CD14-positive monocyte (primary cell): Measurements from ENCODE around the gene VSTM2B. TPM values are rescaled to one million over a fixed set of nuclear protein-coding genes. Genes with fewer than 3 reads are reported as not detected.

Experiments used
- DNase-seq, 3 donors: peaks; one replicate each; pipeline ENCODE4 v3.0.0-alpha.2; 2011 to 2022
- H2AFZ ChIP-seq: 2 replicates; pipeline ENCODE4 v1.6.0; 2012; ENCODE audit warnings: mild to moderate bottlenecking, low read depth, low read length, inconsistent platforms; ENCODE audit not compliant: insufficient read depth, poor library complexity, severe bottlenecking
- H3K27ac ChIP-seq, 2 donors: 1 replicate in 1 of 2; 2 replicates in 1 of 2; pipeline ENCODE4 v1.5.1; 2012 to 2013; ENCODE audit warnings: low read length in 2 of 2, control low read depth in 1 of 2, inconsistent platforms in 1 of 2, low read depth in 1 of 2, mild to moderate bottlenecking in 1 of 2
- H3K27me3 ChIP-seq, 2 donors: one replicate each; pipeline versions ENCODE4 v1.6.0 to v1.6.1; 2011 to 2013; ENCODE audit warnings: low read length in 2 of 2; ENCODE audit not compliant: control insufficient read depth in 2 of 2, insufficient read depth in 2 of 2
- H3K36me3 ChIP-seq, 2 donors: replicated peaks in 1 of 2; 1 replicate in 1 of 2; 2 replicates in 1 of 2; pipeline versions ENCODE4 v1.5.1 to v1.6.1; 2012 to 2013; ENCODE audit warnings: low read length in 2 of 2, control low read depth in 1 of 2, inconsistent platforms in 1 of 2, mild to moderate bottlenecking in 1 of 2; ENCODE audit not compliant: insufficient read depth in 2 of 2, control insufficient read depth in 1 of 2
- H3K4me1 ChIP-seq, 2 donors: 1 replicate in 1 of 2; 2 replicates in 1 of 2; pipeline versions ENCODE4 v1.5.1 to v1.6.1; 2012 to 2013; ENCODE audit warnings: low read length in 2 of 2, control low read depth in 1 of 2, inconsistent platforms in 1 of 2, mild to moderate bottlenecking in 1 of 2, moderate library complexity in 1 of 2; ENCODE audit not compliant: insufficient read depth in 2 of 2, control insufficient read depth in 1 of 2
- H3K4me2 ChIP-seq: replicated peaks from 2 replicates; pipeline ENCODE3; 2012; ENCODE audit warnings: low read length, moderate library complexity, mild to moderate bottlenecking; ENCODE audit not compliant: poor library complexity, severe bottlenecking; ENCODE audit errors: extremely low read depth
- H3K4me3 ChIP-seq, 3 experiments: fragments of 200-600 bp in 1 of 3; sonication (generic) in 1 of 3; replicated peaks in 1 of 3; 1 replicate in 2 of 3; 2 replicates in 1 of 3; pipeline ENCODE4 v1.5.1; 2011 to 2013; ENCODE audit warnings: low read length in 3 of 3, mild to moderate bottlenecking in 3 of 3, control low read depth in 2 of 3, low read depth in 2 of 3, inconsistent platforms in 1 of 3, moderate library complexity in 1 of 3
- H3K79me2 ChIP-seq: 2 replicates; pipeline ENCODE4 v1.6.0; 2012; ENCODE audit warnings: mild to moderate bottlenecking, control low read depth, inconsistent platforms, low read length, moderate library complexity; ENCODE audit not compliant: insufficient read depth
- H3K9ac ChIP-seq: 2 replicates; pipeline ENCODE4 v1.6.0; 2017; ENCODE audit warnings: low read length, mild to moderate bottlenecking; ENCODE audit not compliant: insufficient read depth, poor library complexity, severe bottlenecking
- H3K9me3 ChIP-seq, 2 donors: replicated peaks in 1 of 2; 1 replicate in 1 of 2; 2 replicates in 1 of 2; pipeline versions ENCODE4 v1.5.1 to v1.6.1; 2012 to 2013; ENCODE audit warnings: low read length in 2 of 2, control low read depth in 1 of 2; ENCODE audit not compliant: control insufficient read depth in 1 of 2, insufficient read depth in 1 of 2
- H4K20me1 ChIP-seq: 2 replicates; pipeline ENCODE4 v1.6.0; 2012; ENCODE audit warnings: mild to moderate bottlenecking, low read length, control low read depth, moderate library complexity; ENCODE audit not compliant: insufficient read depth
- H3K27ac Mint-ChIP-seq, 7 donors: one replicate each; pipeline ENCODE4 v1.8.0; 2020; ENCODE audit warnings: mild to moderate bottlenecking in 7 of 7, mixed read lengths in 7 of 7, moderate library complexity in 6 of 7, inconsistent platforms in 2 of 7
- H3K27me3 Mint-ChIP-seq, 3 donors: one replicate each; pipeline ENCODE4 v1.8.0; 2021 to 2022; ENCODE audit warnings: low read depth in 3 of 3, mild to moderate bottlenecking in 3 of 3, mixed read lengths in 3 of 3, moderate library complexity in 3 of 3, inconsistent platforms in 1 of 3
- H3K36me3 Mint-ChIP-seq, 2 donors: one replicate each; pipeline ENCODE4 v1.8.0; 2020; ENCODE audit warnings: mixed read lengths in 2 of 2, inconsistent platforms in 1 of 2, mild to moderate bottlenecking in 1 of 2
- H3K4me1 Mint-ChIP-seq: one replicate; pipeline ENCODE4 v1.8.0; 2020; ENCODE audit warnings: mild to moderate bottlenecking, mixed read lengths
- H3K4me3 Mint-ChIP-seq, 2 donors: one replicate each; pipeline ENCODE4 v1.8.0; 2020; ENCODE audit warnings: mild to moderate bottlenecking in 2 of 2, mixed read lengths in 2 of 2, moderate library complexity in 1 of 2
- H3K9me3 Mint-ChIP-seq, 7 donors: one replicate each; pipeline ENCODE4 v1.8.0; 2020 to 2022; ENCODE audit warnings: mixed read lengths in 7 of 7, mild to moderate bottlenecking in 6 of 7, moderate library complexity in 6 of 7, inconsistent platforms in 2 of 7
- CTCF ChIP-seq: fragments of 200-600 bp; IDR thresholded peaks from one replicate; pipeline ENCODE4 v1.8.0; 2022; ENCODE audit warnings: antibody characterized with exemption, mild to moderate bottlenecking
- WGBS: methylation state at CpG from one replicate; pipeline ENCODE4 v1.1.5; 2013; ENCODE audit warnings: missing lambda C conversion rate; ENCODE audit not compliant: insufficient coverage; 5-methylcytosine and 5-hydroxymethylcytosine counted together
- intact Hi-C, 2 donors: fragments of 100-400 bp; cut with micrococcal nuclease; formaldehyde crosslinking; loops; one replicate each; pipeline versions ENCODE4 v1.15.0 to v1.15.1; 2023
- polyA plus RNA-seq, 3 donors: library from polyadenylated mRNA; depleted of rRNA in 1 of 3; unstranded in 2 of 3; stranded (reverse) in 1 of 3; fragments of 300-500 nt in 2 of 3; fragments of >200 nt in 1 of 3; fragmentation: Illumina TruSeq in 2 of 3; gene quantifications; 1 replicate in 2 of 3; 2 replicates in 1 of 3; pipeline ENCODE4 v1.2.3, GENCODE V29; 2012 to 2021

VSTM2B gene
- polyA plus RNA-seq, 3 donors, result not detected

GRCh38 chr19:29614046-29614445 lies 88.3 kb downstream of the VSTM2B start:
- Mint-ChIP-seq H3K27me3 (peaks cover 2 to 4% (median 3%) of the 10 kb centered on the region in 3 donors), H3K4me1 (peaks cover 5% of the 10 kb centered on the region), H3K36me3 (peaks cover 59 to 68% of the 10 kb centered on the region in 2 donors), H3K27ac (no peak overlapping the region), H3K9me3 (no peaks in the 10 kb centered on the region), H3K4me3 (no peak overlapping the region)
- TF ChIP-seq CTCF, result no peak
- no peak overlapping the region for H3K4me2 ChIP-seq
- no peaks in the 10 kb centered on the region for H3K9me3 ChIP-seq
- H4K20me1 ChIP-seq, result no peaks in the 10 kb centered on the region
- intact Hi-C loops, result loop anchor here (5.0 kb wide), 1 partner anchor 53 kb away; the partner anchor contains the start of gene PLEKHF1 (in 2 of the 2)
- no peaks in the 10 kb centered on the region for H3K79me2 ChIP-seq
- no peak overlapping the region for H2AFZ ChIP-seq
- H3K27ac ChIP-seq, result no peak overlapping the region
- H3K9ac ChIP-seq, result no peak overlapping the region
- DNase-seq, result no peak
- H3K27me3 ChIP-seq, result no peaks in the 10 kb centered on the region
- H3K4me1 ChIP-seq, result no peaks in the 10 kb centered on the region
- 94% methylated on average over 6 of the region's 7 CpGs for WGBS
- no peak overlapping the region for H3K4me3 ChIP-seq
- peaks cover 55 to 78% of the 10 kb centered on the region in 2 donors for H3K36me3 ChIP-seq

Other genes starting within 250 kb of the VSTM2B start
- 100 to 1,000 TPM in 2 of 3 donors, 10 to 100 TPM in 1; 49.9 to 162 (median 161) TPM for gene POP4, start 80.3 kb downstream of the VSTM2B start, polyA plus RNA-seq
- gene PLEKHF1, start 139.5 kb downstream of the VSTM2B start, polyA plus RNA-seq, result under 1 TPM; 0.11 to 0.29 (median 0.26) TPM
- gene C19orf12, start 189.3 kb downstream of the VSTM2B start, polyA plus RNA-seq, result 1 to 10 TPM; 6.0 to 8.0 (median 6.8) TPM